Measurements from ENCODE around the gene KCTD21.

KCTD21 gene

GRCh38 chr11:78205691-78206090 is 17.3 kb upstream of the KCTD21 start:
- in situ Hi-C loops (cut with HindIII; ENCODE audit: low sequenced_read_pairs) = no loop called here

GRCh38 chr11:78205256-78205655 is 16.8 kb upstream of the KCTD21 start:
- H3K4me3 ChIP-seq (ENCODE audit: low read depth, low read length) = no peak overlapping the region
- no peak for TF ChIP-seq CTCF (IDR thresholded peaks at IDR 0.05; ENCODE audit: low read depth, low read length)
- in situ Hi-C loops (cut with HindIII; ENCODE audit: low sequenced_read_pairs) = no loop called here
- no peak for DNase-seq (ENCODE audit: low read depth, low spot score)

More at GRCh38 chr11:78205691-78206090, 17.3 kb upstream of the KCTD21 start:
- no peak overlapping the region for H3K4me3 ChIP-seq (ENCODE audit: low read depth, low read length)
- no peak for TF ChIP-seq CTCF (IDR thresholded peaks at IDR 0.05; ENCODE audit: low read depth, low read length)
- no peak for DNase-seq (ENCODE audit: low read depth, low spot score)

- no peak for DNase-seq (ENCODE audit: low read depth, low spot score)
- TF ChIP-seq CTCF (IDR thresholded peaks at IDR 0.05; ENCODE audit: low read depth, low read length) = no peak
- in situ Hi-C loops (cut with HindIII; ENCODE audit: low sequenced_read_pairs) = no loop called here
- H3K4me3 ChIP-seq (ENCODE audit: low read depth, low read length) = no peak overlapping the region
Measured at GRCh38 chr11:78203184-78203583, 14.8 kb upstream of the KCTD21 start.

GRCh38 chr11:78202733-78203167 is 14.3 kb upstream of the KCTD21 start:
- DNase-seq (ENCODE audit: low read depth, low spot score) = no peak
- TF ChIP-seq CTCF (IDR thresholded peaks at IDR 0.05; ENCODE audit: low read depth, low read length) = no peak
- H3K4me3 ChIP-seq (ENCODE audit: low read depth, low read length) = no peak overlapping the region
- in situ Hi-C loops (cut with HindIII; ENCODE audit: low sequenced_read_pairs) = no loop called here

DNA sequence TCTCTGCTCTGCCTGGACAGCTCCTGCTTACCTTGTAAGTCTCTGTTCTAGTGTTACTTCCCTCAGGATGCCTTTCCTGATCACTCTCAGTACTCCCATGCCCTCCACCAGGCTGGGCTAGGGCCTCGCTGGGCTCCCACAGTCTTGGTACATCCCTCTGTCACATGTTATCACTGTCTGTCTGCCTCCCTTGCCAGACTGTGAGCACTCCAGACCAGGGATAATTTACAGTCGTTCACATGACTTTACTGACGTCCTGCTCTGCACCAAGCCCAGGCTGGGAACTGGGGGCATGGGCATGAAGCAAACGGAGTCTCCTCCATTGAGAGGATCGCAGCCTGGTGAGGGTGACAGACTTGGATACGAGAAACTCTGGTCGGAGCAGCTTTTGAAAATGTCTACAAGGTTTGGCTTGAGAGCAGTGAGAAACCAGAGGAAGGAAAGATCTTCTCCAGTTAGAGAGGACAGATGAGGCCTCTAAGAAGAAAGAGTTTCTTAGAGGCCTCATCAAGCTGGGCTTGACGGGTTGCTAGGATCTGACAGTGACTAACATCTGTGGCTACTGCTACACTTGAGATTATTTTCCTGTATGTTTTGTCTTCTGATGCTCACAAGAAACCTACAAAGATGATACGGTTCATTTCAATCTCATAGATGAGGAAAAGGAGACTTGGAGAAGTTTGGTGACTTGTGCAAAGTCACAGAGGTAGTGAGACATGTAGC is 12.8 kb upstream of the KCTD21 start:
- no peak for TF ChIP-seq CTCF (IDR thresholded peaks at IDR 0.05; ENCODE audit: low read depth, low read length)
- H3K4me3 ChIP-seq (ENCODE audit: low read depth, low read length) = no peak overlapping the region
- in situ Hi-C loops (cut with HindIII; ENCODE audit: low sequenced_read_pairs) = no loop called here
- DNase-seq (ENCODE audit: low read depth, low spot score) = no peak

- in situ Hi-C loops (cut with HindIII; ENCODE audit: low sequenced_read_pairs) = no loop called here
- DNase-seq (ENCODE audit: low read depth, low spot score) = no peak
- no peak for TF ChIP-seq CTCF (IDR thresholded peaks at IDR 0.05; ENCODE audit: low read depth, low read length)
- no peak overlapping the region for H3K4me3 ChIP-seq (ENCODE audit: low read depth, low read length)
Measured at GRCh38 chr11:78200553-78200952, 12.1 kb upstream of the KCTD21 start.
